GM12873 (cell line): ENCODE results near the gene ANK2.

ENCODE experiments used
- TF ChIP-seq, protein P1 (sequence below): IDR thresholded peaks from 2 replicates; pipeline ENCODE4 v1.5.1; 2012; ENCODE audit warnings: low read depth, mild to moderate bottlenecking, moderate library complexity, low read length, control low read depth; ENCODE audit not compliant: insufficient read depth; ENCODE audit errors: missing control alignments

The ANK2 gene

DNA sequence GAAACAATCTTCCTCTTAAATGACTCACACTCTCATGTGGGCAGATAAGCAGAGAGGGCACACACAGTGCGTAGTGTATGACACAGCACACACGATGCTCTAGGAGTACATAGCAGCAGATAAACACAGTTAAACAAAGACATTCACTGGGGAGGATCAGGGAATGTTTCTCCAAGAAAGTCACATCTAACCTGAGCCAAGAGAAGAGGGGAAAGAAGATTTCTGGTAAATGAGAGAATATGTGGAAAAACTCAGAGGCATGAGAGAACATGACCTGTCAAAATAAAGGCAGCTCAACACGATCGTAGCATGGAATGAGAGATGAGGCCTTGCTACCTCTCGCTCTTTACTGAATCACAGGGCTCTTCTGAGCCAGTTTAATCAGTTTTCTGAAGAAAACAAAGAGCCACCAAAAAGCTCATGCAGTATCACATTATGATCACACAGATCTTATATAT lies 251.0 kb downstream of the ANK2 start:
- TF ChIP-seq, protein P1, sequence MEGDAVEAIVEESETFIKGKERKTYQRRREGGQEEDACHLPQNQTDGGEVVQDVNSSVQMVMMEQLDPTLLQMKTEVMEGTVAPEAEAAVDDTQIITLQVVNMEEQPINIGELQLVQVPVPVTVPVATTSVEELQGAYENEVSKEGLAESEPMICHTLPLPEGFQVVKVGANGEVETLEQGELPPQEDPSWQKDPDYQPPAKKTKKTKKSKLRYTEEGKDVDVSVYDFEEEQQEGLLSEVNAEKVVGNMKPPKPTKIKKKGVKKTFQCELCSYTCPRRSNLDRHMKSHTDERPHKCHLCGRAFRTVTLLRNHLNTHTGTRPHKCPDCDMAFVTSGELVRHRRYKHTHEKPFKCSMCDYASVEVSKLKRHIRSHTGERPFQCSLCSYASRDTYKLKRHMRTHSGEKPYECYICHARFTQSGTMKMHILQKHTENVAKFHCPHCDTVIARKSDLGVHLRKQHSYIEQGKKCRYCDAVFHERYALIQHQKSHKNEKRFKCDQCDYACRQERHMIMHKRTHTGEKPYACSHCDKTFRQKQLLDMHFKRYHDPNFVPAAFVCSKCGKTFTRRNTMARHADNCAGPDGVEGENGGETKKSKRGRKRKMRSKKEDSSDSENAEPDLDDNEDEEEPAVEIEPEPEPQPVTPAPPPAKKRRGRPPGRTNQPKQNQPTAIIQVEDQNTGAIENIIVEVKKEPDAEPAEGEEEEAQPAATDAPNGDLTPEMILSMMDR: no peak

DNA sequence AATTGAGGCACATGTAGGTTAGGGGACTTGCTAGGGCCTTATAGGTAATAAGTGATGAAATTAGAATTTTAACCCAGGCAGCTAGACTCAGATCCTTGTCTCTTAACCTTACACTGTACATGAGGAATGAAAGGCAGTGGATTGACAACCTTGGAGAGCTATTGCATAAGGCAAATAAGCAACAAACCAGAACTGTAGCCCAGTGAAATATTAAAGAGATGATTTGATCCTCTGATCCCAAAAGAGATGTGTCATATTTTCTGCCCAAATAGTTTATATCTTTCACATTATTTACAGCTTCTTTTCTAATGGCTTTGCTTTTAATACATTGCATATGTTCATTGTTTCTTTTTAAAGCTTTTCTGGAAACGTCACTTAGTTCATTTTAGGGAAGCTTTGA lies 252.6 kb downstream of the ANK2 start:
- TF ChIP-seq, protein P1: no peak

DNA sequence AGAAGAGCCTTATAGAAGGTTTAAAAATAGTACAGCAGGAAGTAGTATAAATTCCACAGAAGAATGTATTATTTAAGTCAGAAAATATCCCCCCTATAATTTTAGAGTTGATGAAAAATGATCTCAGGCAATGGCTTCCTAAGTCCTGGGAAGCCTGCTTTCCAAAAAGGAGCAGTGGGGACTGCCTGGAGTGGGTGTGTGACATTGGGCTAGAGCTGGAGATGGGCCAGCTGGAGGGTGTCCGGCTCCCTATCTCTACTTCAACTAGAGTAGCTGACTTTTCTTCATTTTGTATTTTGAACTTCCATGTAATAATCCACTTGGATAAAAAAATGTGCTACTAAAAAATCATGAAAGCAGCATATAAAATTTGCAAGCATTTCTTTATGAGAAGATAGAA lies 253.9 kb downstream of the ANK2 start:
- TF ChIP-seq, protein P1: no peak

DNA sequence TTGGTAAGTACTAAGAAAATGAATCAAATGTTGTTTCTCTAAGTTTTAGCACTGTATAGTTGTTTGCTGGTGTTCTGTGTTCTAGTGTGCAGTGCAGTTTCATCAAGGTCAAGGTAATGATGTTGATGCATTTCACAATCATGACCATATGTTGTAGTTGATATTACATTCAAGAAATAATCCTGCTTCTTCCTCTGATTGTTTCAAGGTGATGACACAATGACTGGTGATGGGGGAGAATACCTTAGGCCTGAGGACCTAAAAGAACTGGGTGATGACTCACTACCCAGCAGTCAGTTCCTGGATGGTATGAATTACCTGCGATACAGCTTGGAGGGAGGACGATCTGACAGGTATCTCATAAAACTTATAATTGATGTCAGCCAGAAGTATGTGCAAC lies 261.6 kb downstream of the ANK2 start:
- TF ChIP-seq, protein P1: no peak

DNA sequence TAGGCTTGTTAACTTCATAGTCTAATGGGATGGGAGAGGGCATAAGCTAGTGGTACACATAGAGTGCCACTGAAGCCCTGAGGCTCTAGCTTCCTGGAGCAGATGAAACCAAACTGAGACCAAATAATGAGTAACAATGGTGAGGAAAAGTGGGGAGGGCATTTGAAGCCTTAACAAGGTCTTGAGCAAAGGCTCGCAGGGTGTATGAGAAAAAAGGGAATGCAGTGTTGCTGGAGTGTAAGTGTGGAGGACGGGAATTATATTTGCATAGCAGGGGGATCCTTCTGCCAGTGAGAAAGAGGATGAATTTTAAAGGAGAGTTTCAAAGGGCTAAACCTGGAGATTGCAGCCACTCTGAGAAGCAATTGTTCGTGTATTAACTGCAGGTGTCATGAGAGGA lies 263.1 kb downstream of the ANK2 start:
- TF ChIP-seq, protein P1: no peak

DNA sequence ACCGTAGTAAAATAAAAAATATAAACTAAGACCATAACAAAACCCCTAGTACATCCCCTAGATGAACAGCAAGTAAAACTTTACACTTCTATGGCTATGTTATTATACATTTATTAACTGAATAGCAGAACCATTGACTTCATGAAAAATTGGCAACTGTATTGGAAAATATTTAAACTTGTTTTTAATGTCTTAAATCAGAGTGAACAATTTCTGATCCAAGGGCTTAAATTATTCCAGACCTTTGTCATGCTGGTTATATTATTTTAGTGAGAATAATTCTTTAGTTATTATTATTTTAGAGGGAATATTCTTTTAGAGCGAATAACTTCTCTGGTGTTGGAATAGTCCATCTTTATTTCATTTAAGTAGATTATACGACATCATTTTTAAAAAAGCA lies 265.0 kb downstream of the ANK2 start:
- TF ChIP-seq, protein P1: no peak

DNA sequence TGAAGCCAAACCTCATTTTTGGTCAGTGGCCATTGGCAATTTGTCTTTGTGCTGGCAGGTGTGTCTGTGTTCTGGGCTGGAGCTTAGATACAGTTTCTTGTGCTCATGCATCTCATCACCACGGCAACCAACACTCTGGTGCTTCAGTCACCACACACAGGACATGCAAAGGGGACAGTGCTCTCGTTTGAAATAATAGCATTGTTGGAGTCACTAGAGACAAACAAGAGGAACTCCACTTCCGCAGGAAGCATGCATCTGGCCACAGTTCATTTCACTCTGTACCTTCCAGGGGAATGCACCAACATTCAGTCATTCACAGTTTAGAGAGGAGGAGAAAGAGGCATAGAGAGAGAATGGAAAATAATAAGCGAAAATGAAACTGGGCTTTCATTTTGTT lies 267.4 kb downstream of the ANK2 start:
- TF ChIP-seq, protein P1: no peak
